Gastrocnemius medialis (tissue), 4 donors: Measurements from ENCODE around the gene AGBL1. TPM values are rescaled to one million over a fixed set of nuclear protein-coding genes. Genes with fewer than 3 reads are reported as not detected.
A peak's percentile ranks its signal among the peaks of the same experiment; 100 is the strongest.
"Not testable (repeated sequence)": the region's sequence is repeated elsewhere in the genome, so short reads cannot be mapped to it uniquely, and the experiment has no call there.

Source experiments
- ATAC-seq, 2 donors: fragments of 150-250 bp; one replicate each; pipeline ENCODE4 v1.9.1; 2016
- DNase-seq, 2 donors: peaks; one replicate each; pipeline ENCODE4 v3.0.0-alpha.2; 2019
- H3K27ac ChIP-seq, 4 donors: fragments of 200-600 bp; sonication (generic); 1 replicate in 1 of 4; 2 replicates in 3 of 4; pipeline ENCODE4 v1.5.1; 2016 to 2018; ENCODE audit warnings: mild to moderate bottlenecking in 2 of 4, moderate library complexity in 1 of 4
- H3K27me3 ChIP-seq, 3 donors: fragments of 200-600 bp; sonication (generic) in 2 of 3; 1 replicate in 1 of 3; 2 replicates in 2 of 3; pipeline versions ENCODE4 v1.5.1 to v1.6.0; 2016 to 2019; ENCODE audit warnings: mild to moderate bottlenecking in 1 of 3, moderate library complexity in 1 of 3
- H3K36me3 ChIP-seq, 2 donors: fragments of 200-600 bp; sonication (generic) in 1 of 2; one replicate each; pipeline ENCODE4 v1.5.1; 2017 to 2018
- H3K4me1 ChIP-seq, 2 donors: fragments of 200-600 bp; sonication (generic) in 1 of 2; one replicate each; pipeline ENCODE4 v1.5.1; 2016 to 2017; ENCODE audit warnings: mild to moderate bottlenecking in 2 of 2
- H3K4me3 ChIP-seq, 4 donors: fragments of 200-600 bp; sonication (generic) in 3 of 4; 1 replicate in 1 of 4; 2 replicates in 3 of 4; pipeline ENCODE4 v1.5.1; 2016 to 2019; ENCODE audit warnings: mild to moderate bottlenecking in 2 of 4
- H3K9me3 ChIP-seq, 3 donors: fragments of 200-600 bp; sonication (generic) in 2 of 3; 1 replicate in 1 of 3; 2 replicates in 2 of 3; pipeline ENCODE4 v1.5.1; 2016 to 2019
- POLR2A ChIP-seq, 2 donors: fragments of 450-650 bp; IDR thresholded peaks; one replicate each; pipeline ENCODE4 v1.6.1; 2017; ENCODE audit warnings: antibody characterized with exemption in 2 of 2, mild to moderate bottlenecking in 2 of 2, moderate library complexity in 2 of 2
- in situ Hi-C, 4 donors: fragments of 200-750 bp; cut with MboI; loops; one replicate each; pipeline versions ENCODE4 v1.15.0 to v1.8.0; 2017; ENCODE audit warnings: low sequenced_read_pairs in 4 of 4
- intact Hi-C: fragments of 100-400 bp; cut with DNase I; formaldehyde crosslinking; loops from one replicate; pipeline ENCODE4 v1.15.1; 2023; ENCODE audit warnings: low total_unique reads
- total RNA-seq, 4 donors: library from RNA; depleted of rRNA; stranded (reverse); fragments of >200 nt; gene quantifications; one replicate each; pipeline versions ENCODE4 v1.1.0 to v1.2.3, GENCODE V29; 2016
- TF ChIP-seq, protein P1 (sequence below), 5 experiments: fragments of 450-650 bp in 3 of 5; fragments of 200-600 bp in 2 of 5; sonication (generic) in 2 of 5; IDR thresholded peaks in 4 of 5; conservative IDR thresholded peaks in 1 of 5; 1 replicate in 4 of 5; 2 replicates in 1 of 5; pipeline ENCODE4 v1.5.1; 2016 to 2019; ENCODE audit warnings: antibody characterized with exemption in 5 of 5, mild to moderate bottlenecking in 3 of 5, moderate library complexity in 3 of 5

Gene AGBL1
- total RNA-seq, 4 donors from 2014 or later: 3.8 to 29.7 (median 15.9) TPM

DNA sequence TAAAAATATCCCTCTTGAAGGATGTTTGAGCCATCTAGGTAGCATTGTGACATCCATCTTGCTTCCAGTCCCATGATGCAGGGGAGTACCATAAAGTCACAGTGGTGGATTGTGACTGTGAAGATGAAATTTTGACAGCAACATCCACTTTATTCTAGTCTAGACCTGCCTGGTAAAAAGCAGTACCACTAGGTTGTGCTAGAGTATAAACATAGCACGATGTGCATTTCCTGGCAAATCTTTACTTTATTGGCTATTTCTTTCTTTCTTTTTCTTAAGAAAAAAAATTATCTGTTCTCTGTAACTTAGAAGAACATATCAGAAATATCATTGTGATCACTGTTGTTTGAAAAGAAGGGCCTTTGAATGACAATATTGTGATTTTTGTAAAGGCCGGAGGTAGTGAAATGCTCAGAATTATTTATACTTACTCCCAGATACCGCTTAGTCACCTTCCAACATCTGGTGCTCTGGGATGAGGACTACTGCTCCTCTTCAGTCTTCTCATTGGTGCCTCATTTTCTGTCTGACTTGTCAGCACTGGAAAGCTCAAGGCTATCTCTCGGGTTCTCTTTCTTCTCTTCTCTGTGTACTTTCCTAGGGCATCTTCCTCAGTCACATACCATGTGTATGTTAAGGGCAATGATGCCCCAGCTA, 35.6 kb downstream of the AGBL1 start:
- ATAC-seq (peak; percentile 61 to 63), DNase-seq (no peak)
- intact Hi-C loops: no loop called here
- no peaks in the 10 kb centered on the region for H3K9me3 ChIP-seq
- H3K36me3 ChIP-seq: no peaks in the 10 kb centered on the region
- peaks cover 7 to 36% of the 10 kb centered on the region in 2 donors for H3K4me1 ChIP-seq
- H3K4me3 ChIP-seq: no peak overlapping the region
- no peaks in the 10 kb centered on the region for H3K27me3 ChIP-seq
- TF ChIP-seq, protein P1, sequence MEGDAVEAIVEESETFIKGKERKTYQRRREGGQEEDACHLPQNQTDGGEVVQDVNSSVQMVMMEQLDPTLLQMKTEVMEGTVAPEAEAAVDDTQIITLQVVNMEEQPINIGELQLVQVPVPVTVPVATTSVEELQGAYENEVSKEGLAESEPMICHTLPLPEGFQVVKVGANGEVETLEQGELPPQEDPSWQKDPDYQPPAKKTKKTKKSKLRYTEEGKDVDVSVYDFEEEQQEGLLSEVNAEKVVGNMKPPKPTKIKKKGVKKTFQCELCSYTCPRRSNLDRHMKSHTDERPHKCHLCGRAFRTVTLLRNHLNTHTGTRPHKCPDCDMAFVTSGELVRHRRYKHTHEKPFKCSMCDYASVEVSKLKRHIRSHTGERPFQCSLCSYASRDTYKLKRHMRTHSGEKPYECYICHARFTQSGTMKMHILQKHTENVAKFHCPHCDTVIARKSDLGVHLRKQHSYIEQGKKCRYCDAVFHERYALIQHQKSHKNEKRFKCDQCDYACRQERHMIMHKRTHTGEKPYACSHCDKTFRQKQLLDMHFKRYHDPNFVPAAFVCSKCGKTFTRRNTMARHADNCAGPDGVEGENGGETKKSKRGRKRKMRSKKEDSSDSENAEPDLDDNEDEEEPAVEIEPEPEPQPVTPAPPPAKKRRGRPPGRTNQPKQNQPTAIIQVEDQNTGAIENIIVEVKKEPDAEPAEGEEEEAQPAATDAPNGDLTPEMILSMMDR (IDR thresholded peaks at IDR 0.05 in 4 of 5, conservative IDR thresholded peaks at IDR 0.05 in 1 of 5): peak; percentile 28 to 60 (median 46)
- TF ChIP-seq POLR2A (IDR thresholded peaks at IDR 0.05): no peak
- in situ Hi-C loops: loop anchor here in 2 of 4 donors (25.0 kb wide), 1 partner anchor 253 kb away; no protein-coding TSS in a partner anchor
- peak overlapping the region in 1 of 4 donors; percentile 13 for H3K27ac ChIP-seq

- no peak for DNase-seq
- H3K27me3 ChIP-seq: no peaks in the 10 kb centered on the region
- intact Hi-C loops: no loop called here
- no peak for ATAC-seq
- no peaks in the 10 kb centered on the region for H3K9me3 ChIP-seq
- peaks cover 0 to 26% of the 10 kb centered on the region in 2 donors for H3K4me1 ChIP-seq
- no peak overlapping the region for H3K4me3 ChIP-seq
- no peaks in the 10 kb centered on the region for H3K36me3 ChIP-seq
- in situ Hi-C loops: loop anchor here in 2 of 4 donors (10.0 to 25.0 kb wide), 2 partner anchors 83 to 259 kb away; no protein-coding TSS in a partner anchor
- no peak overlapping the region for H3K27ac ChIP-seq
- TF ChIP-seq, protein P1 (IDR thresholded peaks at IDR 0.05 in 4 of 5, conservative IDR thresholded peaks at IDR 0.05 in 1 of 5): no peak
- no peak for TF ChIP-seq POLR2A (IDR thresholded peaks at IDR 0.05)
Observed at GRCh38 chr15:86121568-86122225, 42.0 kb downstream of the AGBL1 start.

- in situ Hi-C loops: loop anchor here in 2 of 4 donors (10.0 to 25.0 kb wide), 2 partner anchors 82 to 261 kb away; no protein-coding TSS in a partner anchor
- ATAC-seq, H3K27ac ChIP-seq, H3K9me3 ChIP-seq, H3K36me3 ChIP-seq, intact Hi-C loops, H3K27me3 ChIP-seq, H3K4me3 ChIP-seq, DNase-seq: not testable (repeated sequence)
- peaks cover 0 to 22% of the 10 kb centered on the region in 2 donors for H3K4me1 ChIP-seq
Observed at GRCh38 chr15:86122691-86123391, 43.2 kb downstream of the AGBL1 start.

GRCh38 chr15:86125775-86126174, 46.1 kb downstream of the AGBL1 start:
- no peaks in the 10 kb centered on the region for H3K27me3 ChIP-seq
- intact Hi-C loops: no loop called here
- no peaks in the 10 kb centered on the region for H3K9me3 ChIP-seq

More at GRCh38 chr15:86125775-86126174, 46.1 kb downstream of the AGBL1 start:
- DNase-seq: no peak
- peak; percentile 49 to 77 for ATAC-seq
- H3K4me1 ChIP-seq: peaks cover 6 to 26% of the 10 kb centered on the region in 2 donors
- in situ Hi-C loops: loop anchor here in 1 of 4 donors (10.0 kb wide), 1 partner anchor 79 kb away; no protein-coding TSS in a partner anchor
- no peaks in the 10 kb centered on the region for H3K36me3 ChIP-seq
- H3K4me3 ChIP-seq: no peak overlapping the region
- TF ChIP-seq, protein P1 (IDR thresholded peaks at IDR 0.05 in 4 of 5, conservative IDR thresholded peaks at IDR 0.05 in 1 of 5): no peak
- TF ChIP-seq POLR2A (IDR thresholded peaks at IDR 0.05): no peak
- H3K27ac ChIP-seq: peak overlapping the region in 2 of 4 donors; percentile 46 to 68
